Fibroblast of peridontal ligament (primary cell): ENCODE results near the gene ZNF618.
A peak's percentile ranks its signal among the peaks of the same experiment; 100 is the strongest.

Experiments used
- DNase-seq: peaks from one replicate; pipeline ENCODE4 v3.0.0-alpha.2; 2010; ENCODE audit errors: extremely low read depth

The ZNF618 gene

GRCh38 chr9:113882636-113883164 lies 6.6 kb downstream of the ZNF618 start:
- no peak for DNase-seq

DNA sequence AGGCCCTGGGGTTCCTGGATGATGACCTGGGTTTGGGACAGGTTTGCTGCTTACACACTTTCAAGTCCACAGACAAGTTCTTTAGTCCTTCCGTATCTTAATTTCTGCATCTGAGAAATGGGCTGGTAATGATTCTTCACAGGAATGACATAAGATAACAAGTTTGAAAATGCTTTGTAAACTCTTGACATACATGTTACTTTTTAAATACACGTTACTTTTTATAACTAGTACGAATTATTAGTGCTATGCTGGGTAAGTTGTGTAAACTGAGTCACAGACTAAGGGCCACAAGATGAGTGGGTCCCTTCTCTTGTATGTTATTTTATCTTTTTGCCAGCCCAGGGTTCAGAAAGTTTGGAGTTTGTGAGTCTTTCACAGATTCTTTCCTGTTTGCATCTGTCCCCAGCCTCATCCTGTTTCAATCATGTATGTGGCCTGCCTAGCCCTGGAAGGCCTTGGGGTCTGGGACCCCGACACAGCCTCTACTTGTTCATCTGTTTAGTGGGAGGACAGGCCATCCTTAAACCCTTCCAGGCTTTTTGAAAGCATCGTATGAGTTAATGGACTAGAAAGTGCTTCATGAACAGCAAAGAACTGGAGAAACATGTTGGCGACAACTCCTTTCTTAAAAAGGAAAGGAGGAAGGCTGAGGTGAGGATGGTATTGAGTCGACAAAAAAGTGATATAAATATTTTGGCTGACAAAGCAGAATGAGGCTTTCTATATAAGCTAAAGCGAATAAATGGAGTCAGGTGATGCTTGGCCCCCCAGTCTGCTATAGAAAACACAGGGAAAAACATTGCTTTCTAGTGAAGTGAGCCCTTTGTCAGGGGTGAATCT lies 9.3 kb downstream of the ZNF618 start:
- no peak for DNase-seq

- DNase-seq: peak; percentile 38
Measured at GRCh38 chr9:113886026-113886369, 9.9 kb downstream of the ZNF618 start.

DNA sequence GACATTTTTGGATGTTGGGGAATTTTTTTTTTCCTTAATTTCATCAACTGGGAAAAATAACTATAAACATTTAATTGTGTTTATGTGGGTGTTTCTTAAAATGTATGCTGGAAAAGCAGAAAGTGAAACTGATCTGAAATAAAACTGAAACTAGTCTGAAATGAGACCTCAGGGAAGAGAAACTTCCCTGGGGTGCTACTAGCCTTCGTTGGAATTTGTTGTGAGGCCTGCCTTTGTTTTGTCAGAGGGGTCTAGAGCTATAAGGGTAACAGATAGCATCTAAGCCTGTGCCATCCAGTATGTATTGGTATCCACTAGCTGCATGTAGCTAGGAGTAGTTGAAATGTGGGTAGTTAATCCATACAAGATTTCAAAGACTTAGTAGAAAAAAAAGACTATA lies 10.4 kb downstream of the ZNF618 start:
- DNase-seq: peak; percentile 42

DNA sequence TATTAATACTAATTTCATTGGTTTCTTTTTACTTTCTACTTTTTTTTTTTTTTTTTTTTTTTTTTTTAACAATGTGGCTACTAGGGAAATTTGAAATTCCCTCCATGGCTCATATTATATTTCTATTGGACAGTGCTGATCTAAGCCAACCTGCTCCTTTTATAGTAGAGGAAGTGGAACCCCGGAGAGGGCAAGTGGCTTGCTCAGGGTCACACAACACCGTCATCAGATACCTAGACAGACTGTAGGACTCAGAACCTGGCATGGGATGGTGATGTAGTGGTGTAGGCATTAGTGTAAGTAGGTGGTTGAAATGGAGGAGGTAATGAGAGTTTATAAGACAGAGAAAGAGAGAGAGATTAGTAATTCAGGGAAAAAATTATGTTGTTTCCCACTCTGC lies 10.8 kb downstream of the ZNF618 start:
- DNase-seq: peak; percentile 33

DNA sequence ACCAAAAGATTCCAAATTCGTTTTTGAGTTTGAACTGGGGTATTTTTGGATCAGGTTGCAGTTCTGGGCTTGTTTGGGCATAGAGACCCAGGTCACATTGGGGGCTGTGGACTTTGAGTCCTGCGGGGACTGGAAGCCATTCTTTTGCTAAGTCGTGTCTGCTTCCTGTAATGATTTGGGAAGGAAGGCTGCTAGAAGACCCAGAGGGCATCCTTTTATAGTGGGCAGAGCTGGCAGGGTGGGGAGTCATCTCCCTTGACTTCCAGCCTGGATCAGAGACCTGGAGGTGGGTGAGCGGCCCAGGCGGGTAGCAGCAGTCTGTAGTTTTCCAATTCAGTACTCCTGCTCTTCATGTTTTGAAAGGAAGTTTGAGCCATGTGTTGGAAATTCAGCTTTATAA lies 11.3 kb downstream of the ZNF618 start:
- no peak for DNase-seq

DNA sequence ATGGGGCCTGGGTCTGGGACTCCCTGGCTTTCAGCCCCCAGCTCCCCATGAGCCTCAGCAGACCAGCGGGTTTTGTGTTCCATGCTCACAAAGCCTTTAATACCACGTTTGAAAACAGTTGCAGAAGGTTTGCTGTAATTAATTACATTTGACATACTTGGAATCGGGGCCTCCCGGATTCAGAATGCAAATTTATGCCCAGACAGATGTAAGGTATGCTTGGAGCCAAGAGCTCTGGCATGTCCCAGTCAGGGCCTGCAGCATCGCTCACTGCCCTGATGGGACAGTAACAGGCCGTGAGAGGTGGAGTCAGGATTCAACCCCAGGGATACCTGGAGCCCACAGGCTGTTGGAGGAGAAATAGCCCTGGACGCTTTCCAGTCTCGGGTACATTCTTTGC lies 12.2 kb downstream of the ZNF618 start:
- no peak for DNase-seq

- DNase-seq: no peak
Measured at GRCh38 chr9:113888976-113889375, 12.9 kb downstream of the ZNF618 start.

DNA sequence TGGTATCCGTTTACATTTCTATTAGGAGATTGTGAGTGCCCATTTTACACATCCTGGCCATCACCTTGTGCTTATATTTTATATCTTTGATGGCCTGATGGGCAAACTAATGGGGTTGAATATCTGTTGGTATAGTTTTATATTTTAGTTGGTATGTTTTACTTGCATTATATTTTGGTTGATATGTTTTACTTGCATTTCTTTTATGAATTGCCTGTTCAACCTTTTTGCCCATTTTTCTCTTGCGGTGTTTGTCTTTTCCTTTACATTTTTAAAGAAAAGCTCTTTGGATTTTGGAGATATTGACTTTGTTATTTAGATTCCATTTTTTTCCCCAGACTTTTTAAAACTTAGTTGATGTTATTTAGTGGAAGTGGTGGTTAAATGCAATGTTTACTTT lies 14.6 kb downstream of the ZNF618 start:
- no peak for DNase-seq

DNA sequence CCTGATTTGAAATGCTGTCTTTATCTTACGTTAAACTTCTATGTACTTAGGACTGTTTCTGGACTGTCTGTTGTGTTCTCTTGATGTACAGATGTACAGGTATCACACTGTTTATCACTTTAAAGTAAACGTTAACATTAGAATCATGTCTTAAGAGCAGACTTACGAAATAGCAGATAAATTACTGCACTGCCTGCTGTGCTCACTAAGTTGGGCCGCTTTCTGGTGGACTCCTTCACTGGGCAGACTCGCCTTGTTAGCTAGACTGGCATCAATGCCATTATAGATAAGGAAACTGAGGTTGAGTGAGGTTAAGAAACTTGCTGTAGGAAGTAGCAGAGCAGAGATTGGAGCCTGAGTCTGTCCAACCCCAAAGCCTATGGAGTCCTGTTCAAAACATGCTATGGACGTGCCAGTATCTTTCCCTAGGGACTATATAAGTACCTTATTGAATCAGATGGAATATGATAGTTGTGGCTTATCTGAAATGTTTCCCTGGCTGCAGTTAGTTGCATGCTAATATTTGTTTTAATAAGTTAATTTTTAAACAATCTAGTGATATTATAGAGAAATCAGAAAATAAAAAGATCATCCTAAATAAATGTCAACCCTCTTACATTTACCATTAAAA lies 16.9 kb downstream of the ZNF618 start:
- DNase-seq: no peak

- DNase-seq: no peak
Measured at GRCh38 chr9:113894166-113894565, 18.1 kb downstream of the ZNF618 start.

GRCh38 chr9:113895526-113895925 lies 19.4 kb downstream of the ZNF618 start:
- DNase-seq: peak; percentile 71

DNA sequence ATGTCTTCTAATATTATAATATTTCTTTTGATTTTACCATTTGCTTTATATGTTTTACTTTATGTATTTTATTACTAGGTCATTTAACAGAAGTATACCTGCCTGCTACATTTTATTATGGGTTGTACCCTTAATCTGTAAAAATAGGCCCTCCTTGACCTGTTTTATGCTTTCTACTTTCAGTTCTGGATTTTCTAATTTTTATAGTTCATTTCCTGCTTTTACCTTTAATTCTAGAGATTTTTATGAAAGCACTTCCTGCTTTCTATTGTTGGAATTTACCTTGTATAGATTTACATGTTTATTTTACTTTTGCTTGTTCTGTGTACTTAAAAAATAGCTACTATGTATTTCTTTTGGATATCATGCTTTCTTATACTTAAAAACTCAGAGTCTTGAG lies 20.6 kb downstream of the ZNF618 start:
- DNase-seq: no peak

DNA sequence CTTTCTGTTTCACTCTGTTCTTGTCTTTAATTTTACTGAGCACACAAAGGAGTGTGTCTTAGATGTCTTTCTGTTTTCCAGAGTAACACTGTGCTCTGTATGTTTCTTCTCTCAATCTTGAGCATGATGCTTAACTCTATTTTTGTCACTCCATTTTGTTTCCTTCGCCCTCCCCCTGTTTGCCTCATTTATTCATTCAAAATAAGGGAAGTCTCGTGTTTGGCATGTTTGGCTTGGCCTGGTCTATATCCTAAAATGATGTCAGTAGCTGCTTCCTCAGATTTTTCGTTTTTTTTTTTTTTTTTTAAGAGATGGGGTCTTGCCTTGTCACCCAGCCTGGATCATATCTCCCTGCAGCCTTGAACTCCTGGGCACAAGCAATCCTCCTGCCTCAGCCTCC lies 22.0 kb downstream of the ZNF618 start:
- DNase-seq: no peak

GRCh38 chr9:113898596-113898995 lies 22.5 kb downstream of the ZNF618 start:
- no peak for DNase-seq

- no peak for DNase-seq
Measured at GRCh38 chr9:113899205-113899604, 23.1 kb downstream of the ZNF618 start.

DNA sequence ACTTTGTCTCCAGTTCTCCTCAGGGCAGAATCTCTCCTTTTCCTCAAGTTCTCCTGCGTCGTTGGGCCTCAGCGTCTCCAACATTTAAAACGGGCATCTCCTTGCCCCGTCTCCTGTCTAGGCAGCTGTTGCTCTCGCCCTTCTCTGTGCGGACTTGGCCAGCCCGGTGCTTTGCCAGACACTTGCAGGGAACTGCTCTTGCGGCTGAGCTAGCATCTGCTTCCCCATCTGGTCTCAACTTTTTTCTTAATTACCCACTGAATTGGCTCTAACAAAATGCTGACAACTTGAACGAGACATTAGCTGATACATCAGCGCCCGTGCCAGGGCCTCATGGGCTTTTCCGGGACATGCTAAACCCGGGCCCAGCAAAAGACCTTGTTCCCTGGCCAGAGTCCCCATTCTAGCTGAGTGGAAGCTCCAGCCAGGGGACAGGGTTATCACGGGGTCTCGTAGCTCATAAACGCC lies 25.1 kb downstream of the ZNF618 start:
- DNase-seq: no peak

- no peak for DNase-seq
Measured at GRCh38 chr9:113903514-113904077, 27.5 kb downstream of the ZNF618 start.

- peak; percentile 74 for DNase-seq
Measured at GRCh38 chr9:113906411-113907110, 30.5 kb downstream of the ZNF618 start.

DNA sequence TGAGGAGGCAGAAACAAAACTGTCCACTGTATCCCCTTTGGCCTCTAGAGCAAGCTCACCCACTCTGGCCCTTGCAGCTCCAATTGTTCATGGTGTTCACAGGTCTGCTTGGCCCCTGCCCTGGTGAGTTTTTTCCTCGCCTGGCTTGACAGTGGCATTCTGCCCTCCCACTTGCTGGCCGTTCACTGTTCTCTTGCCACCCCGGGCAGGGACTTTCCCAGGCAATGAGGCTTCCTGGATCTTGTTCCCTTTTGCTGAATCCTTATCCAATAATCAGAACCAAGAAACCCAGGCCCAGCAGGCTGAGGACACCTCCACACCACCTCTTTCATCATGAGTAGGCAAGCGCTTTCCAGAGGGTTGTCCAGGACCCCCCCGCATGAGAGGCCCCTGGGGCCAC lies 31.2 kb downstream of the ZNF618 start:
- no peak for DNase-seq

DNA sequence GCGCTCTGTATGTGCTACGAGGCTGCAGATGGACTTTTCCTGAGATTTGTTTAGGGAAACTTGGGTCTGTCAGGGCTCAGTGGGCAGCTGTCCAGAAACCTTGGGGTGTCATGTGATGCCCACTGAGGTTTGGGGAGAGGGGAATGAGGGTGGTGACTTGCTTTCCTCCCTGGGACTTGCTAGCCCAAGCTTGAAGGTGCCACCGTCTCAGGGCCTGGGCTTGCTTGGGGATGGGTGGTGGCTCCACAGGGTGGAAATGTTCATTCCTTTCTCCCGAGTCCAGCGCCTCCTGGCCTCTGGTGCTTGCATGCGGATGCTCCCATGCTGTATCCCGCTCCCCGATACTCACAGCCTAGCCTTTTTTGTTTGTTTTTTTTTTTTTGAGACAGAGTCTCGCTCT lies 33.3 kb downstream of the ZNF618 start:
- DNase-seq: no peak

GRCh38 chr9:113910036-113910639 lies 34.0 kb downstream of the ZNF618 start:
- DNase-seq: no peak
